ENCODE measurements around the gene RMND5B. TPM values are rescaled to one million over a fixed set of nuclear protein-coding genes. Genes with fewer than 3 reads are reported as not detected.

Gene RMND5B
- total RNA-seq, 1 experiment from 2014 or later = 24.1 TPM

DNA sequence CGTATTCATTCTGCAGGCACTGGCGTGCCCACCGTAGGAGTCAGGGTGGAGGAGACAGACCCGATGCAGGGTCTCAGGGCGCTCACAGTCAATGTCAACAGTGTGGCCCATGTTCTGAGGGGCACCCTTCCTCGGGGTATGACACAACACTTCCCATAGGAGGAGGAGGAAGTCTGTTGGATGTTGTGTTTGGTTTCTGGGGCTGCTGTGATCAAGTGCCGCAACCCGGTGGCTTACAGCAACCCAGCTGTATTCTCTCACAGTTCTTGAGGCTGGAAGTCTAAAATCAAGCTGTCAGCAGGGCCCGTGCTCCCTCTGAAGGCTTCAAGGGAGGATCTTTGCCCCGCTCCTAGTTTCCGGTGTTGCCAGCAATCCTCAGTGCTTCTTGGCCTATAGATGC is 67.9 kb downstream of the RMND5B start:
- Histone ChIP-seq H3K4me2 (ENCODE audit: low read length) (no peak overlapping the region), H3K27me3 (ENCODE audit: insufficient read depth, low read length) (no peaks in the 10 kb centered on the region), H3K9ac (ENCODE audit: low read length) (no peak overlapping the region), H4K20me1 (ENCODE audit: insufficient read depth) (no peaks in the 10 kb centered on the region), H3K27ac (ENCODE audit: low read depth, low read length) (no peak overlapping the region), H3K36me3 (ENCODE audit: control insufficient read depth in 1 of 2, insufficient read depth in 2 of 2, low read length in 2 of 2) (no peaks in the 10 kb centered on the region), H3K4me3 (replicated peaks in 1 of 2; ENCODE audit: low read depth in 1 of 2, low read length in 2 of 2) (no peak overlapping the region), H3K4me1 (ENCODE audit: control insufficient read depth in 1 of 2, insufficient read depth in 2 of 2, low read length in 2 of 2) (peaks cover 5 to 21% of the 10 kb centered on the region in 2 experiments), H2AFZ (ENCODE audit: low read depth, low read length, poor library complexity, severe bottlenecking) (no peak overlapping the region), H3K9me3 (ENCODE audit: control insufficient read depth in 1 of 2, insufficient read depth in 1 of 2, low read depth in 1 of 2, low read length in 2 of 2) (no peaks in the 10 kb centered on the region), H3K79me2 (ENCODE audit: insufficient read depth, low read length) (peaks cover 1% of the 10 kb centered on the region; the same call in 1 of the 2 replicates), H3K9me2 (ENCODE audit: insufficient read depth) (no peaks in the 10 kb centered on the region)
- TF ChIP-seq TCF7L2 (IDR thresholded peaks at IDR 0.05; ENCODE audit: borderline replicate concordance, extremely low read depth, insufficient read depth, insufficient read length) = no peak
- no peak for TF ChIP-seq EZH2 (IDR thresholded peaks at IDR 0.05)
- TF ChIP-seq SIN3A (IDR thresholded peaks at IDR 0.05; ENCODE audit: low read depth) = no peak
- TF ChIP-seq ELF1 (IDR thresholded peaks at IDR 0.05; ENCODE audit: borderline replicate concordance, low read depth) = no peak
- TF ChIP-seq, protein P1, sequence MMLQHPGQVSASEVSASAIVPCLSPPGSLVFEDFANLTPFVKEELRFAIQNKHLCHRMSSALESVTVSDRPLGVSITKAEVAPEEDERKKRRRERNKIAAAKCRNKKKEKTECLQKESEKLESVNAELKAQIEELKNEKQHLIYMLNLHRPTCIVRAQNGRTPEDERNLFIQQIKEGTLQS (IDR thresholded peaks at IDR 0.05) = no peak
- no peak for TF ChIP-seq CBX3 (IDR thresholded peaks at IDR 0.05; ENCODE audit: low read depth)
- no peak for TF ChIP-seq SP1 (IDR thresholded peaks at IDR 0.05; ENCODE audit: low read depth)
- TF ChIP-seq, protein P2, sequence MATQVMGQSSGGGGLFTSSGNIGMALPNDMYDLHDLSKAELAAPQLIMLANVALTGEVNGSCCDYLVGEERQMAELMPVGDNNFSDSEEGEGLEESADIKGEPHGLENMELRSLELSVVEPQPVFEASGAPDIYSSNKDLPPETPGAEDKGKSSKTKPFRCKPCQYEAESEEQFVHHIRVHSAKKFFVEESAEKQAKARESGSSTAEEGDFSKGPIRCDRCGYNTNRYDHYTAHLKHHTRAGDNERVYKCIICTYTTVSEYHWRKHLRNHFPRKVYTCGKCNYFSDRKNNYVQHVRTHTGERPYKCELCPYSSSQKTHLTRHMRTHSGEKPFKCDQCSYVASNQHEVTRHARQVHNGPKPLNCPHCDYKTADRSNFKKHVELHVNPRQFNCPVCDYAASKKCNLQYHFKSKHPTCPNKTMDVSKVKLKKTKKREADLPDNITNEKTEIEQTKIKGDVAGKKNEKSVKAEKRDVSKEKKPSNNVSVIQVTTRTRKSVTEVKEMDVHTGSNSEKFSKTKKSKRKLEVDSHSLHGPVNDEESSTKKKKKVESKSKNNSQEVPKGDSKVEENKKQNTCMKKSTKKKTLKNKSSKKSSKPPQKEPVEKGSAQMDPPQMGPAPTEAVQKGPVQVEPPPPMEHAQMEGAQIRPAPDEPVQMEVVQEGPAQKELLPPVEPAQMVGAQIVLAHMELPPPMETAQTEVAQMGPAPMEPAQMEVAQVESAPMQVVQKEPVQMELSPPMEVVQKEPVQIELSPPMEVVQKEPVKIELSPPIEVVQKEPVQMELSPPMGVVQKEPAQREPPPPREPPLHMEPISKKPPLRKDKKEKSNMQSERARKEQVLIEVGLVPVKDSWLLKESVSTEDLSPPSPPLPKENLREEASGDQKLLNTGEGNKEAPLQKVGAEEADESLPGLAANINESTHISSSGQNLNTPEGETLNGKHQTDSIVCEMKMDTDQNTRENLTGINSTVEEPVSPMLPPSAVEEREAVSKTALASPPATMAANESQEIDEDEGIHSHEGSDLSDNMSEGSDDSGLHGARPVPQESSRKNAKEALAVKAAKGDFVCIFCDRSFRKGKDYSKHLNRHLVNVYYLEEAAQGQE (IDR thresholded peaks at IDR 0.05; ENCODE audit: low read depth) = no peak
- no peak for TF ChIP-seq ZFX (IDR thresholded peaks at IDR 0.05)
- TF ChIP-seq ZNF274 (IDR thresholded peaks at IDR 0.05; ENCODE audit: low read depth, low read length) = no peak
- TF ChIP-seq FOSL1 (IDR thresholded peaks at IDR 0.05; ENCODE audit: low read depth) = no peak
- TF ChIP-seq, protein P3, sequence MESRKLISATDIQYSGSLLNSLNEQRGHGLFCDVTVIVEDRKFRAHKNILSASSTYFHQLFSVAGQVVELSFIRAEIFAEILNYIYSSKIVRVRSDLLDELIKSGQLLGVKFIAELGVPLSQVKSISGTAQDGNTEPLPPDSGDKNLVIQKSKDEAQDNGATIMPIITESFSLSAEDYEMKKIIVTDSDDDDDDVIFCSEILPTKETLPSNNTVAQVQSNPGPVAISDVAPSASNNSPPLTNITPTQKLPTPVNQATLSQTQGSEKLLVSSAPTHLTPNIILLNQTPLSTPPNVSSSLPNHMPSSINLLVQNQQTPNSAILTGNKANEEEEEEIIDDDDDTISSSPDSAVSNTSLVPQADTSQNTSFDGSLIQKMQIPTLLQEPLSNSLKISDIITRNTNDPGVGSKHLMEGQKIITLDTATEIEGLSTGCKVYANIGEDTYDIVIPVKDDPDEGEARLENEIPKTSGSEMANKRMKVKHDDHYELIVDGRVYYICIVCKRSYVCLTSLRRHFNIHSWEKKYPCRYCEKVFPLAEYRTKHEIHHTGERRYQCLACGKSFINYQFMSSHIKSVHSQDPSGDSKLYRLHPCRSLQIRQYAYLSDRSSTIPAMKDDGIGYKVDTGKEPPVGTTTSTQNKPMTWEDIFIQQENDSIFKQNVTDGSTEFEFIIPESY (IDR thresholded peaks at IDR 0.05; ENCODE audit: extremely low read depth, insufficient replicate concordance, low read length) = no peak
- TF ChIP-seq EGR1 (IDR thresholded peaks at IDR 0.05; ENCODE audit: low read depth) = no peak
- no peak for TF ChIP-seq EZH2phosphoT487 (IDR thresholded peaks at IDR 0.05; ENCODE audit: borderline replicate concordance)
- TF ChIP-seq, protein P4, sequence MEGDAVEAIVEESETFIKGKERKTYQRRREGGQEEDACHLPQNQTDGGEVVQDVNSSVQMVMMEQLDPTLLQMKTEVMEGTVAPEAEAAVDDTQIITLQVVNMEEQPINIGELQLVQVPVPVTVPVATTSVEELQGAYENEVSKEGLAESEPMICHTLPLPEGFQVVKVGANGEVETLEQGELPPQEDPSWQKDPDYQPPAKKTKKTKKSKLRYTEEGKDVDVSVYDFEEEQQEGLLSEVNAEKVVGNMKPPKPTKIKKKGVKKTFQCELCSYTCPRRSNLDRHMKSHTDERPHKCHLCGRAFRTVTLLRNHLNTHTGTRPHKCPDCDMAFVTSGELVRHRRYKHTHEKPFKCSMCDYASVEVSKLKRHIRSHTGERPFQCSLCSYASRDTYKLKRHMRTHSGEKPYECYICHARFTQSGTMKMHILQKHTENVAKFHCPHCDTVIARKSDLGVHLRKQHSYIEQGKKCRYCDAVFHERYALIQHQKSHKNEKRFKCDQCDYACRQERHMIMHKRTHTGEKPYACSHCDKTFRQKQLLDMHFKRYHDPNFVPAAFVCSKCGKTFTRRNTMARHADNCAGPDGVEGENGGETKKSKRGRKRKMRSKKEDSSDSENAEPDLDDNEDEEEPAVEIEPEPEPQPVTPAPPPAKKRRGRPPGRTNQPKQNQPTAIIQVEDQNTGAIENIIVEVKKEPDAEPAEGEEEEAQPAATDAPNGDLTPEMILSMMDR (IDR thresholded peaks at IDR 0.05 in 2 of 3, conservative IDR thresholded peaks at IDR 0.05 in 1 of 3; ENCODE audit: borderline replicate concordance in 1 of 3, insufficient read depth in 1 of 3, low read depth in 2 of 3, low read length in 2 of 3) = no peak
- TF ChIP-seq SRF (IDR thresholded peaks at IDR 0.05; ENCODE audit: low read depth) = no peak
- CTCF ChIA-PET = no interaction called here
- no peak for DNase-seq (ENCODE audit: low read depth, low spot score)
- BruUV-seq (replicated peaks) = no TSS peak
- intact Hi-C loops (cut with micrococcal nuclease) = no loop called here
- POLR2A ChIA-PET = no interaction called here
- no peak for ATAC-seq
- RAD21 ChIA-PET (ENCODE audit: low non-redundant PET in 1 of 2, low total read pairs in 2 of 2, uncharacterized antibody in 2 of 2, unreplicated experiment in 2 of 2) = no interaction called here

Data from HCT116 (cell line).